Mucosa of gallbladder (tissue), 1 donor: ENCODE data around the gene TFDP1. TPM values are rescaled to one million over a fixed set of nuclear protein-coding genes. Genes with fewer than 3 reads are reported as not detected.

ENCODE experiments used
- DNase-seq: peaks from one replicate; pipeline ENCODE4 v3.0.0-alpha.2; 2020; ENCODE audit warnings: low spot score
- total RNA-seq: library from RNA; stranded (reverse); gene quantifications from one replicate; pipeline ENCODE4 v1.2.1, GENCODE V29; 2021
- donor health status: DM: no; HTN: no; CAD: no.

The TFDP1 gene
- total RNA-seq, 1 donor from 2014 or later: 53.4 TPM

- no peak for DNase-seq
These were observed 48.3 kb downstream of the TFDP1 start for GRCh38 chr13:113632706-113633484.

GRCh38 chr13:113633485-113633873 lies 48.9 kb downstream of the TFDP1 start:
- no peak for DNase-seq

- no peak for DNase-seq
These were observed 49.9 kb downstream of the TFDP1 start for GRCh38 chr13:113634279-113635047.

GRCh38 chr13:113635048-113635420 lies 50.5 kb downstream of the TFDP1 start:
- no peak for DNase-seq

GRCh38 chr13:113635709-113636108 lies 51.2 kb downstream of the TFDP1 start:
- DNase-seq: no peak

- DNase-seq: no peak
These were observed 51.9 kb downstream of the TFDP1 start for GRCh38 chr13:113636266-113636963.

GRCh38 chr13:113637262-113638160 lies 53.0 kb downstream of the TFDP1 start:
- DNase-seq: no peak

GRCh38 chr13:113638173-113638746 lies 53.7 kb downstream of the TFDP1 start:
- no peak for DNase-seq

- DNase-seq: no peak
These were observed 54.3 kb downstream of the TFDP1 start for GRCh38 chr13:113638806-113639205.

- DNase-seq: no peak
These were observed 55.2 kb downstream of the TFDP1 start for GRCh38 chr13:113639616-113640262.

GRCh38 chr13:113641426-113641825 lies 56.9 kb downstream of the TFDP1 start:
- DNase-seq: no peak

GRCh38 chr13:113642563-113642962 lies 58.0 kb downstream of the TFDP1 start:
- no peak for DNase-seq

GRCh38 chr13:113643593-113643992 lies 59.0 kb downstream of the TFDP1 start:
- DNase-seq: no peak

GRCh38 chr13:113644800-113645199 lies 60.2 kb downstream of the TFDP1 start:
- DNase-seq: no peak

- no peak for DNase-seq
These were observed 60.8 kb downstream of the TFDP1 start for GRCh38 chr13:113645329-113645728.

- DNase-seq: no peak
These were observed 61.8 kb downstream of the TFDP1 start for GRCh38 chr13:113646376-113646775.

GRCh38 chr13:113646921-113647340 lies 62.4 kb downstream of the TFDP1 start:
- DNase-seq: no peak

GRCh38 chr13:113647351-113648215 lies 63.0 kb downstream of the TFDP1 start:
- DNase-seq: peak; percentile 95

GRCh38 chr13:113648216-113648610 lies 63.7 kb downstream of the TFDP1 start:
- DNase-seq: no peak

- DNase-seq: no peak
These were observed 64.7 kb downstream of the TFDP1 start for GRCh38 chr13:113649212-113649611.
